Measurements from ENCODE around the gene METTL16. TPM values are rescaled to one million over a fixed set of nuclear protein-coding genes. Genes with fewer than 3 reads are reported as not detected.
"Not testable (repeated sequence)": the region's sequence is repeated elsewhere in the genome, so short reads cannot be mapped to it uniquely, and the experiment has no call there.

METTL16 gene
- total and polyA plus RNA-seq, 9 of the 15 experiments (the other 6 are each of a cell fraction or from before 2014, with no cell fraction given) = 12.1 to 30.5 (median 19.8) TPM

GRCh38 chr17:2551493-2551892 is 39.8 kb upstream of the METTL16 start (continued):
- TF ChIP-seq, protein P1, sequence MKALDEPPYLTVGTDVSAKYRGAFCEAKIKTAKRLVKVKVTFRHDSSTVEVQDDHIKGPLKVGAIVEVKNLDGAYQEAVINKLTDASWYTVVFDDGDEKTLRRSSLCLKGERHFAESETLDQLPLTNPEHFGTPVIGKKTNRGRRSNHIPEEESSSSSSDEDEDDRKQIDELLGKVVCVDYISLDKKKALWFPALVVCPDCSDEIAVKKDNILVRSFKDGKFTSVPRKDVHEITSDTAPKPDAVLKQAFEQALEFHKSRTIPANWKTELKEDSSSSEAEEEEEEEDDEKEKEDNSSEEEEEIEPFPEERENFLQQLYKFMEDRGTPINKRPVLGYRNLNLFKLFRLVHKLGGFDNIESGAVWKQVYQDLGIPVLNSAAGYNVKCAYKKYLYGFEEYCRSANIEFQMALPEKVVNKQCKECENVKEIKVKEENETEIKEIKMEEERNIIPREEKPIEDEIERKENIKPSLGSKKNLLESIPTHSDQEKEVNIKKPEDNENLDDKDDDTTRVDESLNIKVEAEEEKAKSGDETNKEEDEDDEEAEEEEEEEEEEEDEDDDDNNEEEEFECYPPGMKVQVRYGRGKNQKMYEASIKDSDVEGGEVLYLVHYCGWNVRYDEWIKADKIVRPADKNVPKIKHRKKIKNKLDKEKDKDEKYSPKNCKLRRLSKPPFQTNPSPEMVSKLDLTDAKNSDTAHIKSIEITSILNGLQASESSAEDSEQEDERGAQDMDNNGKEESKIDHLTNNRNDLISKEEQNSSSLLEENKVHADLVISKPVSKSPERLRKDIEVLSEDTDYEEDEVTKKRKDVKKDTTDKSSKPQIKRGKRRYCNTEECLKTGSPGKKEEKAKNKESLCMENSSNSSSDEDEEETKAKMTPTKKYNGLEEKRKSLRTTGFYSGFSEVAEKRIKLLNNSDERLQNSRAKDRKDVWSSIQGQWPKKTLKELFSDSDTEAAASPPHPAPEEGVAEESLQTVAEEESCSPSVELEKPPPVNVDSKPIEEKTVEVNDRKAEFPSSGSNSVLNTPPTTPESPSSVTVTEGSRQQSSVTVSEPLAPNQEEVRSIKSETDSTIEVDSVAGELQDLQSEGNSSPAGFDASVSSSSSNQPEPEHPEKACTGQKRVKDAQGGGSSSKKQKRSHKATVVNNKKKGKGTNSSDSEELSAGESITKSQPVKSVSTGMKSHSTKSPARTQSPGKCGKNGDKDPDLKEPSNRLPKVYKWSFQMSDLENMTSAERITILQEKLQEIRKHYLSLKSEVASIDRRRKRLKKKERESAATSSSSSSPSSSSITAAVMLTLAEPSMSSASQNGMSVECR (CRISPR knock-in tag; IDR thresholded peaks at IDR 0.05) = no peak
- TF ChIP-seq DMBX1 (CRISPR knock-in tag; IDR thresholded peaks at IDR 0.05; ENCODE audit: borderline replicate concordance) (no peak), HDAC8 (tag; IDR thresholded peaks at IDR 0.05) (no peak)

- ChIA-PET POLR2A (interaction anchor here (0.7 kb wide), 1 partner anchor 37 kb away, joined by 3 read pairs; no protein-coding TSS in a partner anchor), CTCF (ENCODE audit: low intra/inter-chr PET ratio) (no interaction called here)
- no peaks in the 10 kb centered on the region for H3K9me1 ChIP-seq (ENCODE audit: control insufficient read depth, insufficient read depth, low read length)
- intact Hi-C loops (cut with micrococcal nuclease) (no loop called here), in situ Hi-C loops (cut with MboI) (no loop called here)
- no peaks in the 10 kb centered on the region for H3K36me3 ChIP-seq (ENCODE audit: control insufficient read depth, insufficient read depth, low read length)
- no TSS peak for BruUV-seq (replicated peaks)
- H3K9ac ChIP-seq (ENCODE audit: insufficient read depth in 1 of 2, low read depth in 2 of 2, low read length in 2 of 2) = no peak overlapping the region
- no peaks in the 10 kb centered on the region for H4K20me1 ChIP-seq (replicated peaks; ENCODE audit: control insufficient read depth, insufficient read depth, low read length)
- no peak overlapping the region for H3K4me3 ChIP-seq
- TF ChIP-seq TAF15 (IDR thresholded peaks at IDR 0.05; ENCODE audit: low read depth, low read length) (no peak), ZNF121 (CRISPR knock-in tag; conservative IDR thresholded peaks at IDR 0.05) (peak; percentile 33)
- DNase-seq (ENCODE audit: extremely low read depth in 1 of 4, low spot score in 3 of 4) = no peak
- H3K79me2 ChIP-seq (ENCODE audit: control insufficient read depth, insufficient read depth, low read length) = no peaks in the 10 kb centered on the region
- H3K4me2 ChIP-seq (ENCODE audit: insufficient read depth, low read length) = no peak overlapping the region
- 5% methylated on average over 8 of the region's 8 CpGs for WGBS (ENCODE audit: insufficient coverage, low coverage, missing lambda C conversion rate)
- ATAC-seq = no peak
- H3K27me3 ChIP-seq (ENCODE audit: control insufficient read depth in 2 of 2, insufficient read depth in 2 of 2, low read length in 2 of 2) = peaks cover 8 to 11% of the 10 kb centered on the region in 2 experiments; a peak in 2 of 5 replicates
- H3K27ac ChIP-seq (ENCODE audit: extremely low read depth, low read depth, low read length) = no peak overlapping the region
- no peak for FAIRE-seq
- H3K9me3 ChIP-seq (replicated peaks; ENCODE audit: control insufficient read depth, insufficient read depth, low read depth, low read length) = no peaks in the 10 kb centered on the region
- no peak overlapping the region for H2AFZ ChIP-seq (ENCODE audit: low read depth, low read length)
- H3K4me1 ChIP-seq (replicated peaks in 1 of 2; ENCODE audit: control insufficient read depth in 2 of 2, insufficient read depth in 2 of 2, low read length in 2 of 2) = no peaks in the 10 kb centered on the region; a peak in 1 of 5 replicates
Measured at GRCh38 chr17:2549392-2550211, 37.9 kb upstream of the METTL16 start.

DNA sequence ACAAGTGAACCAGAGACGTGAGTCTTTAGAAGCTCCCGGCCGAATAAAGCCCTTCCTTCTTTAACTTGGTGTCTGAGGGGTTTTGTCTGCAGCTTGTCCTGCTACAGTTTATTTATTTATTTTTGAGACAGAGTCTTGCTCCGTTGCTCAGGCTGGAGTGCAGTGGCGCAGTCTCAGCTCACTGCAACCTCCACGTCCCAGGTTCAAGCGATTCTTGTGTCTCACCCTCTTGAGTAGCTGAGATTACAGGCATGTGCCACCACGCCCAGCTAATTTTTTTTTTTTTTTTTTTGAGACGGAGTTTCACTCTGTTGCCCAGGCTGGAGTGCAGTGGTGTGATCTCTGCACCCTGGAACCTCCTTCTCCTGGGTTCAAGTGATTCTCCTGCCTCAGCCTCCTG is 36.3 kb upstream of the METTL16 start:
- H3K27ac ChIP-seq (ENCODE audit: extremely low read depth, low read depth, low read length); CTCF ChIA-PET (ENCODE audit: low intra/inter-chr PET ratio); DNase-seq (ENCODE audit: extremely low read depth in 1 of 4, low spot score in 3 of 4); intact Hi-C loops (cut with micrococcal nuclease); H3K4me2 ChIP-seq (ENCODE audit: insufficient read depth, low read length); POLR2A ChIA-PET; H3K79me2 ChIP-seq (ENCODE audit: control insufficient read depth, insufficient read depth, low read length); FAIRE-seq; in situ Hi-C loops (cut with MboI); H3K4me1 ChIP-seq (replicated peaks in 1 of 2; ENCODE audit: control insufficient read depth in 2 of 2, insufficient read depth in 2 of 2, low read length in 2 of 2); H3K4me3 ChIP-seq; H3K9ac ChIP-seq (ENCODE audit: insufficient read depth in 1 of 2, low read depth in 2 of 2, low read length in 2 of 2); H3K9me3 ChIP-seq (replicated peaks; ENCODE audit: control insufficient read depth, insufficient read depth, low read depth, low read length); H4K20me1 ChIP-seq (replicated peaks; ENCODE audit: control insufficient read depth, insufficient read depth, low read length); BruUV-seq (replicated peaks); ATAC-seq; H3K9me1 ChIP-seq (ENCODE audit: control insufficient read depth, insufficient read depth, low read length); H2AFZ ChIP-seq (ENCODE audit: low read depth, low read length); H3K36me3 ChIP-seq (ENCODE audit: control insufficient read depth, insufficient read depth, low read length): not testable (repeated sequence)
- WGBS (ENCODE audit: insufficient coverage, low coverage, missing lambda C conversion rate) = 6% methylated on average over 8 of the region's 9 CpGs
- H3K27me3 ChIP-seq (ENCODE audit: control insufficient read depth in 2 of 2, insufficient read depth in 2 of 2, low read length in 2 of 2) = peaks cover 8 to 11% of the 10 kb centered on the region in 2 experiments; a peak in 2 of 5 replicates

All from K562 (cell line).